OCI-M1 (cell line): ENCODE data around the gene OR2AJ1.

ENCODE experiments used
- DNase-seq: peaks from one replicate; lab custom pipeline; 2025; lab: John Stamatoyannopoulos, UW

OR2AJ1 gene

GRCh38 chr1:247924868-247925267 lies at the start of gene OR2AJ1:
Gene OR2AJ1, plus strand, starts transcription at chr1:247924889. Its CDS starts 8,880 bp downstream, at chr1:247933769.
- DNase-seq = no peak

- DNase-seq = no peak
Observed at GRCh38 chr1:247883346-247883745, 41.3 kb upstream of the OR2AJ1 start.

GRCh38 chr1:247884797-247885413 lies 39.8 kb upstream of the OR2AJ1 start:
- peak; percentile 29 for DNase-seq

DNA sequence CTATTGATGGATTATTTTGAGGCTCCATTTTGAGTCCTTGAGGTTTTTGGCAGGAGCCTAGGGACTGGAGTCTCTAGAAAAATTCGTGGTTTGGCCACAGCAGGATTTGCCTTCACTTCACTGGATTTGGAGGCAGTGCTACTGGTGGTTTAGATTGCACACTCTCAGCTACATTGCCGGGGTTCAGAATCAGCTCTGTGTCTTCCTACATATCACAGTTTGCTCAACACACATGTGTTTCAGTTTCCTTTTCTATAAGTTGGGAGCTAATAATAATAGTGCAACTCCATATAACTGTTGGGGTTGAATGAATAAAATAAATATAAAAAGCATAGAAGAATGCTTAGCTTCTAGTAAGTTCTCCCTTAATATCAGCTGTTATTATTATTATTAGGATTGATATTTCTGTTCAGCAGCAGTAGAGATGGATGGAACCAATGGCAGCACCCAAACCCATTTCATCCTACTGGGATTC lies 29.5 kb upstream of the OR2AJ1 start, which contains the start of gene OR2W3:
TSS of gene OR2W3 (plus strand) at position 425 of the 475 bp plus-strand sequence. CDS start at position 425, 0 bp downstream.
- DNase-seq = no peak

DNA sequence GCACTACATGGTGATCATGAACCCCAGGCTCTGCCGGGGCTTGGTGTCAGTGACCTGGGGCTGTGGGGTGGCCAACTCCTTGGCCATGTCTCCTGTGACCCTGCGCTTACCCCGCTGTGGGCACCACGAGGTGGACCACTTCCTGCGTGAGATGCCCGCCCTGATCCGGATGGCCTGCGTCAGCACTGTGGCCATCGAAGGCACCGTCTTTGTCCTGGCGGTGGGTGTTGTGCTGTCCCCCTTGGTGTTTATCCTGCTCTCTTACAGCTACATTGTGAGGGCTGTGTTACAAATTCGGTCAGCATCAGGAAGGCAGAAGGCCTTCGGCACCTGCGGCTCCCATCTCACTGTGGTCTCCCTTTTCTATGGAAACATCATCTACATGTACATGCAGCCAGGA lies 28.7 kb upstream of the OR2AJ1 start:
- no peak for DNase-seq

GRCh38 chr1:247904122-247904521 lies 20.6 kb upstream of the OR2AJ1 start:
- DNase-seq = peak; percentile 85

GRCh38 chr1:247905181-247905580 lies 19.5 kb upstream of the OR2AJ1 start:
- DNase-seq = peak; percentile 74

DNA sequence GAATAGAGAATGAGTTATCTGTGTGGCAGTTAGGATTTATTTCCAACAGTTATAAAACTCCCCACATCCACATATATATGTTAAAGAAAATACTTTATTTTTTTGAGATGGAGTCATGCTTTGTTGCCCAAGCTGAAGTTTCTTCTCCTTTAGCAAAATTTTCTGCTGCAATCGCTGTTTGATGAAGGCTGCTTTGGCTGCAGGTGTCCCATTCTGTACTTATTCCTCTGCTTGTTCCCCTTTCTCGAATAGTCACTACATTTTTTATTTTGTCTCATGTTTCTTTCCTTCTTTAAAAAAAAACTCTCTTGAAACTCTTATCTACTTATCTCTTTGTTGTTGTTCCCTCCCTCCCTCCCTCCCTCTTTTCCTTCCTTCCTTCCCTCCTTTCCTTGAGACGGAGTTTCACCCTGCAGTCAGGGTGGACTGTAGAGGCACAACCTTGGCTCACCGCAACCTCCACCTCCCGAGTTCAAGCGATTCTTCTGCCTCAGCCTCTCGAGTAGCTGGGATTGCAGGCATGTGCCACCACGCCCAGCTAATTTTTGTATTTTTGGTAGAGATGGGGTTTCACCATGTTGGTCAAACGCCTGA lies 18.7 kb upstream of the OR2AJ1 start:
- peak; percentile 79 for DNase-seq

DNA sequence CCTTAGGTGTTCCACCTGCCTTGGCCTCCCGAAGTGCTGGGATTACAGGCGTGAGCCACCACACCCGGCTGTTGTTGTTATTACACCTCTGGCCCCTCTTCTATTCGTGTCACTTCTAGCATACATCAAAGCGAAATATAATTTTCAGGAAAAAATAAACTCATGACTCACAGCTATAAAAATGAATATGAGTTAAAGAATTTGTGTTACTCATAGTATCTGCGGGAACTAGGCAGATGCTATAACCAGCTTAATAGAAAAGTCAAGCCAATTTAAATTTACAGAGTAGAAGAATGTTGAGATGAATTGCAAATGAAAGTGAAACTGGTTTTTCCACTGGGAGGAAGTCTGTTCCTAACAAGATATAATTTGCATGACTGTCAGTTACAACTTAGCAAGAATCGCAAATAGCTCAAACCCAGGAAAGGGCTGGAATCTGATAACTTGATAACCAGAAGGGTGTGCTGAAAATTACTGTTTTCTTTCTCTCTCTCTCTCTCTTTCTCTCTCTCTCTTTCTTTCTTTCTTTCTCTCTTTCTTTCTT lies 18.1 kb upstream of the OR2AJ1 start:
- DNase-seq = peak; percentile 98

DNA sequence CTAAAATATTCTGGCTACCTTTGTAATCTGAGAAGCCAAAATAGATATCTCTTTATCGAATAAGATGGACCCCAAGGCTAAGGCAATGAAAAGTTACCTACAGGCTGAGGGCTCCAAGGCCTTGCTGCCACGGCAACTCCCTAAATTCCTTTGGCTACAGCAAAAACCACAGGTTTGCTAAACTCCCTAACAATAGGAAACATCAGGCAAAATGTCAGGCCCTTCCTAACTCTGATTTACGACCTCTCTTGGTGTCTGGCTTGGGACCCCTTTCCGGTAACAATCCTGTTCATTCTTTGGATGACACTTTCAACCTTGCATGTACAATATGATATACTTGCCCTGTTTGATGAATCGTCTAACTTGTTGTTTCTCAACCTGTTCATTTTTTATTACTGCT lies 15.9 kb upstream of the OR2AJ1 start:
- no peak for DNase-seq

DNA sequence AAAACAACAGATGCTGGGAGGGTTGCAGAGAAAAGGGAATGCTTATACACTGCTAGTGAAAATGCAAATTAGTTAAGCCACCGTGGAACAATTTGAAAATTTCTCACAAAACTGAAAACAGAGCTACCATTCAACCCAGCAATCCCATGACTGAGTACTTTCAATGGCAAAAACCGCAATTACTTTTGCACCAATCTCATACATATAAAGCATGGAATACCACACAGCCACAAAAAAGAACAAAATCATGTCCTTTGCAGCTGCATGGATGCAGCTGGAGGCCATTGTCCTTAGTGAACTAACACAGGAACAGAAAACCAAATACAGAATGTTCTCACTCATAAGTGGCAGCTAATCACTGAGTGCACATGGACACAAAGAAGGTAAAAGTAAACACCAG lies 10.9 kb upstream of the OR2AJ1 start:
- no peak for DNase-seq

GRCh38 chr1:247914941-247915662 lies 9.6 kb upstream of the OR2AJ1 start:
- DNase-seq = peak; percentile 52

GRCh38 chr1:247919952-247920351 lies 4.7 kb upstream of the OR2AJ1 start, which contains the start of gene OR2T8:
Gene OR2T8, plus strand, starts transcription at chr1:247920252. Its CDS starts 766 bp downstream, at chr1:247921018.
- no peak for DNase-seq

DNA sequence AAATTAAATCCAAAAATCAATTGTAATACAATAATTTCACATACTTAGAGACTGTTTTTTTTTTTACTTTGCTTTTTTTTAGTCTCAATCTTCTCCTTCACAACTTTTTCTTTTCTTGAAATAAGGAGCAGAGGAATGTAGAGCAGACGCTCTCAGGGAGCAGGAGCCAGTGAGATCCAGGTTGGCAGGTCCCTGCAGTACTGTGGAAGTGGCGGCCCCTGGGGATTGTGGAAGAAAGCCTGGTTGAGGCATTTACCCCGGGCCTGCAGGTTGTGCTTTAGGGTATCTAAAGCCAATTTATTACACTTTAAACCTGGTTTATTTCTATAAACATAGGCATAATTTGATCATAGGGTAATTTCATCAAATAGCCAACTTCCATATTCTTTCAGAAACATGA lies 748 bp upstream of the OR2AJ1 start:
- DNase-seq = no peak

DNA sequence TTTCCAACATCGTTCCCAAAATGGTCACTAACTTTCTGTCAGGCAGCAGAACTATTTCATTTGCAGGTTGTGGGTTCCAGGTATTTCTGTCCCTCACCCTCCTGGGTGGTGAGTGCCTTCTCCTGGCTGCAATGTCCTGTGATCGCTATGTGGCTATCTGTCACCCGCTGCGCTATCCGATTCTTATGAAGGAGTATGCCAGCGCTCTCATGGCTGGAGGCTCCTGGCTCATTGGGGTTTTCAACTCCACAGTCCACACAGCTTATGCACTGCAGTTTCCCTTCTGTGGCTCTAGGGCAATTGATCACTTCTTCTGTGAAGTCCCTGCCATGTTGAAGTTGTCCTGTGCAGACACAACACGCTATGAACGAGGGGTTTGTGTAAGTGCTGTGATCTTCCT lies 9.3 kb downstream of the OR2AJ1 start:
- no peak for DNase-seq

DNA sequence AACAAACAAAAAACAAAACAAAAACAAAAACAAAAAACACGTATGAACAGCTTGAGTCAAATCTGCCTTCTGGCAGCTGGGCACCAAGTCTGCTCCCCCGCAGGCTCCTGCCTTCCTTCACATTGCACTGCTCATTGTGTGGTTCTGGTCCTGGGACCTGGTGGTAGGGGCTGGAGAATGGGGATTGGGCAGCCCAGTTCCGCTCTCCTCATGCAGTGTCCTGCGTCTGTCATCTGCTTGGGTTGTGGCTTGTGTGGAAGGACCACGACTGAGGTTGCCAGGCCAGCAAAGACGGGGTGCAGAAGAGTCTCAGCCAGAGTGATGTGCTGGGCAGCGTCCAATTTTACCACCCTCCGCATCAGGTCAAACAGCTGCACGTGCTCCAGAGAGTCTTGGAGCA lies 11.1 kb downstream of the OR2AJ1 start:
- no peak for DNase-seq

- no peak for DNase-seq
Observed at GRCh38 chr1:247936415-247936814, 11.7 kb downstream of the OR2AJ1 start.

GRCh38 chr1:247936965-247937734 lies 12.5 kb downstream of the OR2AJ1 start:
- peak; percentile 98 for DNase-seq

DNA sequence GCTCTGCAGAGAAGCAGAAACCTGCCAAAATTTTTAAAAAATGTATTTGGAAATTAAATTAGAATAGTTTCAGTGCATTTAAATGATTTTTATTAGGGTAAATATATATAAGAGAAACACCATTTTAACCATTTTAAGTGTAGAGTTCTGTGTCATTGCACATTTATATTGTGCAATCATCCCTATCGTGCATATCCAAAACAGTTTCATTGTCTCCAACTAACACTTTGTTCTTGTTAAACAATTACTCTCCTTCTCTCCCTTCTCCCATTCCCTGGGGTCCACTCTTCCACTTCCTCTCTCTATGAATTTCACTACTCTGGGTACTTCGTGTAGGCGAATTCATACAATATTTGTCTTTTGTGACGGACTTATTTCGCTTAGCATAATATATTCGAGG lies 17.9 kb downstream of the OR2AJ1 start:
- no peak for DNase-seq

DNA sequence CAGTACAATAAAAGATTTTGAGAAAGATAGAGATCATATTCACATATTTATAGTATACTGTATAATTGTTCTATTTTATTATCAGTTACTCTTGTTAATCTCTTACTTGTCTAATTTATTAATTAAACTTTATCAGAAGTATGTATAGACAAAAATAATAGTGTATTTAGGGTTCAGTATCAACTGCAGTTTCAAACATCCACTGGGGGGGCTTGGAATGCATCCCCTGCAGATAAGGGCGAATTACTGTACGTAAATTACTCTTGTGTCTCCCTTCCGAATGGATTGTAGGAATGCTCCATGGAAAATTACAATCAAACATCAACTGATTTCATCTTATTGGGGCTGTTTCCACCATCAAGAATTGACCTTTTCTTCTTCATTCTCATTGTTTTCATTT lies 23.9 kb downstream of the OR2AJ1 start, which contains the start of gene OR2L8:
TSS of gene OR2L8 (plus strand) at position 301 of the 400 bp plus-strand sequence. CDS start at position 301, 0 bp downstream.
- DNase-seq = no peak

- DNase-seq = no peak
Observed at GRCh38 chr1:247953408-247953807, 28.7 kb downstream of the OR2AJ1 start.

DNA sequence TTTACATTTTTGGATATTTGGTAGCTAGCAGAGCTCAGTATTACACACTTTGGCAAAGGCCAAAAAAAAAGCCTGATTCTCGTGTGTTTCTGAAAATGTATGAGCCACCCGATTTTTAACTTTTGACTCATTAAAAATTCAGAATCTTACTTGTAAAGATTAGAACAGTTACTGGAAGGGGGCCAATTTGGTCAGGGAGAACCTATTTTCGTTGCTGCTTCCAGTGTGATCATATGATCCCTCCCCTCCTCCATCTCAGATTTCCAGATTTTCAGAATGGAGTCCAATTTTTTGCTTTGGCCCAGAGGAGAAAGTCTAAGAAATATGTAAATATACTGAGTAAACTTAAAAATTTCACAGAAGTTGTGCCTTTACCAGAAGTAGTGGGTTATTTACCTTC lies 37.1 kb downstream of the OR2AJ1 start:
- DNase-seq = peak; percentile 83
